Measurements from ENCODE around the gene USP40.

USP40 gene

GRCh38 chr2:233571001-233571400 is 4.4 kb upstream of the USP40 start:
- TF ChIP-seq REST (IDR thresholded peaks at IDR 0.05; ENCODE audit: insufficient read depth in 1 of 2, low read depth in 2 of 2, low read length in 2 of 2) (no peak), FOXP2 (optimal IDR thresholded peaks at IDR 0.05; ENCODE audit: borderline replicate concordance, extremely low read depth, extremely low read length, insufficient read depth) (no peak), TAF1 (IDR thresholded peaks at IDR 0.05; ENCODE audit: borderline replicate concordance, insufficient read depth, low read length) (no peak), SIN3A (IDR thresholded peaks at IDR 0.05; ENCODE audit: borderline replicate concordance, insufficient read depth, low read length) (no peak), POLR2AphosphoS5 (IDR thresholded peaks at IDR 0.05; ENCODE audit: low read depth, low read length) (no peak)

GRCh38 chr2:233565685-233566140 is 869 bp downstream of the USP40 start:
- TF ChIP-seq POLR2AphosphoS5 (IDR thresholded peaks at IDR 0.05; ENCODE audit: low read depth, low read length) (no peak), FOXP2 (optimal IDR thresholded peaks at IDR 0.05; ENCODE audit: borderline replicate concordance, extremely low read depth, extremely low read length, insufficient read depth) (no peak), REST (IDR thresholded peaks at IDR 0.05; ENCODE audit: insufficient read depth in 1 of 2, low read depth in 2 of 2, low read length in 2 of 2) (no peak), TAF1 (IDR thresholded peaks at IDR 0.05; ENCODE audit: borderline replicate concordance, insufficient read depth, low read length) (no peak), SIN3A (IDR thresholded peaks at IDR 0.05; ENCODE audit: borderline replicate concordance, insufficient read depth, low read length) (no peak)

- TF ChIP-seq TAF1 (IDR thresholded peaks at IDR 0.05; ENCODE audit: borderline replicate concordance, insufficient read depth, low read length) (no peak), POLR2AphosphoS5 (IDR thresholded peaks at IDR 0.05; ENCODE audit: low read depth, low read length) (no peak), SIN3A (IDR thresholded peaks at IDR 0.05; ENCODE audit: borderline replicate concordance, insufficient read depth, low read length) (no peak), REST (IDR thresholded peaks at IDR 0.05; ENCODE audit: insufficient read depth in 1 of 2, low read depth in 2 of 2, low read length in 2 of 2) (no peak), FOXP2 (optimal IDR thresholded peaks at IDR 0.05; ENCODE audit: borderline replicate concordance, extremely low read depth, extremely low read length, insufficient read depth) (no peak)
These were observed 2.7 kb downstream of the USP40 start for GRCh38 chr2:233563663-233564430.

- TF ChIP-seq SIN3A (IDR thresholded peaks at IDR 0.05; ENCODE audit: borderline replicate concordance, insufficient read depth, low read length) (no peak), TAF1 (IDR thresholded peaks at IDR 0.05; ENCODE audit: borderline replicate concordance, insufficient read depth, low read length) (no peak), POLR2AphosphoS5 (IDR thresholded peaks at IDR 0.05; ENCODE audit: low read depth, low read length) (no peak), REST (IDR thresholded peaks at IDR 0.05; ENCODE audit: insufficient read depth in 1 of 2, low read depth in 2 of 2, low read length in 2 of 2) (no peak), FOXP2 (optimal IDR thresholded peaks at IDR 0.05; ENCODE audit: borderline replicate concordance, extremely low read depth, extremely low read length, insufficient read depth) (no peak)
These were observed 9.5 kb downstream of the USP40 start for GRCh38 chr2:233556881-233557736.

Data from PFSK-1 (cell line).